H1 (cell line): ENCODE results near the gene FAM181A. TPM values are rescaled to one million over a fixed set of nuclear protein-coding genes. Genes with fewer than 3 reads are reported as not detected.

ENCODE experiments used
- CTCF ChIA-PET: fragments of 300-600 bp; sonication (Branson Sonifier 250); formaldehyde crosslinking; loops from one replicate; lab custom pipeline; 2021; ENCODE audit not compliant: partially characterized antibody; lab: Charles Lee
- POLR2A ChIA-PET: fragments of 300-600 bp; sonication (Branson Sonifier 250); formaldehyde crosslinking; loops from one replicate; lab custom pipeline; 2021; ENCODE audit warnings: inconsistent platforms; ENCODE audit not compliant: partially characterized antibody; lab: Charles Lee
- DNase-seq, 2 experiments: peaks; one replicate each; pipeline versions ENCODE4 v3.0.0 to v3.0.0-alpha.2; 2010 to 2022; ENCODE audit warnings: low spot score in 2 of 2, low read depth in 1 of 2, mixed read lengths in 1 of 2
- FAIRE-seq: peaks from 2 replicates; lab custom pipeline; 2011; peaks lifted over from hg19 to GRCh38; lab: Jason Lieb, UNC
- H2AFZ ChIP-seq: 2 replicates; pipeline ENCODE4 v1.8.1; 2012; ENCODE audit warnings: low read length, inconsistent platforms
- H2AK5ac ChIP-seq: 2 replicates; pipeline ENCODE4 v1.6.1; 2013; ENCODE audit warnings: low read depth, low read length
- H2BK120ac ChIP-seq: replicated peaks from 2 replicates; pipeline ENCODE3; 2013; ENCODE audit warnings: low read depth, low read length, inconsistent platforms
- H2BK12ac ChIP-seq: 2 replicates; pipeline ENCODE4 v1.6.1; 2013; ENCODE audit warnings: low read depth, low read length
- H2BK15ac ChIP-seq: 2 replicates; pipeline ENCODE4 v1.6.1; 2013; ENCODE audit warnings: low read length
- H2BK20ac ChIP-seq: 2 replicates; pipeline ENCODE4 v1.6.1; 2013; ENCODE audit warnings: low read length
- H2BK5ac ChIP-seq: 2 replicates; pipeline ENCODE4 v1.6.1; 2013; ENCODE audit warnings: low read depth, low read length
- H3K14ac ChIP-seq: 2 replicates; pipeline ENCODE4 v1.6.1; 2013; ENCODE audit warnings: inconsistent platforms; ENCODE audit not compliant: insufficient read length
- H3K18ac ChIP-seq: 2 replicates; pipeline ENCODE4 v1.6.1; 2013; ENCODE audit warnings: low read length; ENCODE audit errors: extremely low read depth
- H3K23ac ChIP-seq: 2 replicates; pipeline ENCODE4 v1.6.1; 2013; ENCODE audit warnings: inconsistent platforms; ENCODE audit not compliant: insufficient read length
- H3K23me2 ChIP-seq: 2 replicates; pipeline ENCODE4 v1.6.1; 2013; ENCODE audit warnings: low read depth, low read length
- H3K27ac ChIP-seq: 2 replicates; pipeline ENCODE4 v1.6.1; 2011; ENCODE audit warnings: low read depth, low read length, inconsistent platforms
- H3K27me3 ChIP-seq, 4 experiments: replicated peaks in 1 of 4; 1 replicate in 1 of 4; 2 replicates in 3 of 4; pipeline versions ENCODE4 v1.6.1 to v1.8.1; 2011 to 2013; ENCODE audit warnings: low read length in 3 of 4, mild to moderate bottlenecking in 3 of 4, inconsistent platforms in 2 of 4, mixed read lengths in 2 of 4, moderate library complexity in 1 of 4; ENCODE audit not compliant: control insufficient read depth in 3 of 4, insufficient read depth in 3 of 4; ENCODE audit errors: extremely low read depth in 1 of 4
- H3K36me3 ChIP-seq, 4 experiments: 2 replicates each; pipeline versions ENCODE4 v1.6.1 to v1.8.1; 2011 to 2013; ENCODE audit warnings: mild to moderate bottlenecking in 4 of 4, low read length in 3 of 4, moderate library complexity in 2 of 4, control low read depth in 1 of 4, inconsistent platforms in 1 of 4; ENCODE audit not compliant: insufficient read depth in 4 of 4, control insufficient read depth in 2 of 4
- H3K4ac ChIP-seq: replicated peaks from 2 replicates; pipeline ENCODE3; 2013; ENCODE audit warnings: low read length, low read depth, mixed read lengths, inconsistent platforms; ENCODE audit not compliant: insufficient read length
- H3K4me1 ChIP-seq, 4 experiments: replicated peaks in 1 of 4; 1 replicate in 1 of 4; 2 replicates in 3 of 4; pipeline versions ENCODE4 v1.6.1 to v1.8.1; 2011 to 2013; ENCODE audit warnings: low read length in 3 of 4, inconsistent platforms in 2 of 4, mixed read lengths in 1 of 4; ENCODE audit not compliant: insufficient read depth in 4 of 4, control insufficient read depth in 3 of 4
- H3K4me2 ChIP-seq, 2 experiments: 2 replicates each; pipeline versions ENCODE4 v1.6.1 to v1.8.1; 2011 to 2013; ENCODE audit warnings: low read depth in 2 of 2, low read length in 2 of 2, control low read depth in 1 of 2, inconsistent platforms in 1 of 2, mild to moderate bottlenecking in 1 of 2; ENCODE audit not compliant: insufficient read depth in 1 of 2
- H3K4me3 ChIP-seq, 4 experiments: fragments of 200-600, 300-600 bp in 1 of 4; sonication (generic), shearing (Covaris generic), sonication (Bioruptor Twin) in 1 of 4; 2 replicates each; pipeline versions ENCODE4 v1.5.1 to v1.8.1; 2011 to 2016; ENCODE audit warnings: low read length in 4 of 4, low read depth in 3 of 4, control low read depth in 2 of 4, inconsistent platforms in 2 of 4, mild to moderate bottlenecking in 2 of 4, mixed read lengths in 1 of 4, moderate library complexity in 1 of 4; ENCODE audit not compliant: insufficient read depth in 2 of 4; ENCODE audit errors: extremely low read depth in 1 of 4
- H3K56ac ChIP-seq: replicated peaks from 2 replicates; pipeline ENCODE3; 2013; ENCODE audit warnings: low read depth, mild to moderate bottlenecking, mixed read lengths, low read length, inconsistent platforms; ENCODE audit not compliant: insufficient read length
- H3K79me1 ChIP-seq: 2 replicates; pipeline ENCODE4 v1.6.1; 2013; ENCODE audit warnings: low read depth, low read length, control low read depth
- H3K79me2 ChIP-seq, 2 experiments: 2 replicates each; pipeline versions ENCODE4 v1.6.1 to v1.8.1; 2012 to 2013; ENCODE audit warnings: low read length in 2 of 2, mild to moderate bottlenecking in 2 of 2, inconsistent platforms in 1 of 2; ENCODE audit not compliant: insufficient read depth in 2 of 2, control insufficient read depth in 1 of 2
- H3K9ac ChIP-seq, 4 experiments: replicated peaks in 1 of 4; 1 replicate in 1 of 4; 2 replicates in 3 of 4; pipeline versions ENCODE4 v1.6.1 to v1.8.1; 2011 to 2013; ENCODE audit warnings: low read depth in 3 of 4, low read length in 3 of 4, control low read depth in 2 of 4, mild to moderate bottlenecking in 2 of 4, moderate library complexity in 2 of 4, inconsistent platforms in 1 of 4; ENCODE audit errors: extremely low read depth in 1 of 4
- H3K9me3 ChIP-seq, 2 experiments: 2 replicates each; pipeline versions ENCODE4 v1.6.1 to v1.8.1; 2012 to 2013; ENCODE audit warnings: mild to moderate bottlenecking in 2 of 2, moderate library complexity in 2 of 2, control low read depth in 1 of 2, inconsistent platforms in 1 of 2, low read depth in 1 of 2, low read length in 1 of 2, mixed read lengths in 1 of 2; ENCODE audit not compliant: insufficient read depth in 2 of 2
- H4K20me1 ChIP-seq, 2 experiments: replicated peaks in 1 of 2; 2 replicates each; pipeline versions ENCODE3 to v1.8.1; 2011 to 2013; ENCODE audit warnings: inconsistent platforms in 2 of 2, low read length in 2 of 2, mild to moderate bottlenecking in 1 of 2; ENCODE audit not compliant: insufficient read depth in 2 of 2, control insufficient read depth in 1 of 2
- H4K5ac ChIP-seq: 2 replicates; pipeline ENCODE4 v1.6.1; 2013; ENCODE audit warnings: low read length, low read depth, mixed read lengths, inconsistent platforms; ENCODE audit not compliant: insufficient read length
- H4K8ac ChIP-seq: 2 replicates; pipeline ENCODE4 v1.8.0; 2013; ENCODE audit warnings: mild to moderate bottlenecking, moderate library complexity, low read length, inconsistent platforms; ENCODE audit not compliant: insufficient read depth; ENCODE audit errors: extremely low read depth
- H4K91ac ChIP-seq: replicated peaks from 2 replicates; pipeline ENCODE3; 2013; ENCODE audit warnings: low read length, mixed read lengths, inconsistent platforms; ENCODE audit not compliant: insufficient read length
- CTBP2 ChIP-seq: IDR thresholded peaks from 2 replicates; pipeline ENCODE4 v1.7.0; 2011; ENCODE audit warnings: borderline replicate concordance, mild to moderate bottlenecking, moderate library complexity, mixed read lengths, low read length; ENCODE audit not compliant: insufficient read depth, insufficient read length
- JUN ChIP-seq: IDR thresholded peaks from 2 replicates; pipeline ENCODE4 v1.6.1; 2011; ENCODE audit warnings: low read depth, mild to moderate bottlenecking, improper control_type of control experiment, low read length
- NANOG ChIP-seq: IDR thresholded peaks from 2 replicates; pipeline ENCODE4 v1.6.1; 2011; ENCODE audit warnings: low read length, low read depth, mild to moderate bottlenecking, inconsistent platforms; ENCODE audit not compliant: insufficient read depth, poor library complexity, severe bottlenecking
- PHF8 ChIP-seq: fragments of 200-600 bp; sonication (generic); conservative IDR thresholded peaks from 2 replicates; pipeline ENCODE4 v1.7.1; 2012; ENCODE audit warnings: low read depth, mild to moderate bottlenecking, inconsistent platforms, low read length, moderate library complexity
- RAD21 ChIP-seq, 2 experiments: IDR thresholded peaks in 1 of 2; conservative IDR thresholded peaks in 1 of 2; 2 replicates each; pipeline ENCODE4 v1.6.1; 2011; ENCODE audit warnings: low read depth in 2 of 2, low read length in 2 of 2, improper control_type of control experiment in 1 of 2, inconsistent platforms in 1 of 2, mild to moderate bottlenecking in 1 of 2, moderate library complexity in 1 of 2
- SP1 ChIP-seq: IDR thresholded peaks from 2 replicates; pipeline ENCODE4 v1.6.1; 2011; ENCODE audit warnings: low read depth, low read length
- SUZ12 ChIP-seq: fragments of 200-600 bp; sonication (generic); IDR thresholded peaks from 2 replicates; pipeline ENCODE4 v1.6.1; 2012; ENCODE audit warnings: mild to moderate bottlenecking, inconsistent platforms, low read length, moderate library complexity, mixed read lengths
- YY1 ChIP-seq: IDR thresholded peaks from 2 replicates; pipeline ENCODE4 v1.6.1; 2011; ENCODE audit warnings: low read depth, mild to moderate bottlenecking, low read length
- ZNF274 ChIP-seq: IDR thresholded peaks from 2 replicates; pipeline ENCODE4 v1.7.0; 2012; ENCODE audit warnings: low read length, borderline replicate concordance; ENCODE audit errors: extremely low read depth
- WGBS, 2 experiments: shearing (Covaris generic) in 1 of 2; methylation state at CpG; one replicate each; pipeline versions ENCODE4 v1.1.6 to v1.1.7; 2013 to 2015; ENCODE audit warnings: low lambda C conversion rate in 2 of 2, mixed read lengths in 2 of 2, inconsistent platforms in 1 of 2, low coverage in 1 of 2, missing lambda C conversion rate in 1 of 2; ENCODE audit not compliant: insufficient replicate concordance in 2 of 2, insufficient coverage in 1 of 2, insufficient read length in 1 of 2; ENCODE audit errors: extremely low coverage in 1 of 2, missing lambda C conversion rate in 1 of 2; 5-methylcytosine and 5-hydroxymethylcytosine counted together
- polyA plus RNA-seq, 7 experiments: library from polyadenylated mRNA; depleted of rRNA in 3 of 7; stranded (reverse) in 5 of 7; unstranded in 2 of 7; fragments of >200 nt in 5 of 7; fragments of 200-250 nt in 2 of 7; gene quantifications; 1 replicate in 5 of 7; 2 replicates in 1 of 7; 4 replicates in 1 of 7; pipeline versions ENCODE4 v1.2.1 to v1.2.3, GENCODE V29; 2011 to 2013; ENCODE audit warnings: missing spikeins in 2 of 7, mixed read lengths in 2 of 7
- total RNA-seq: library from RNA; stranded (reverse); fragmentation: NEBNext Ultra II Directional; extraction: Animal tissue kit (Norgen Biotek cat#: 25700); gene quantifications from 2 replicates; pipeline ENCODE4 v1.2.1, GENCODE V29; 2021

FAM181A gene
- total and polyA plus RNA-seq, 2 of the 8 experiments (the other 6 are each of a cell fraction or from before 2014, with no cell fraction given): not detected

GRCh38 chr14:93970965-93971634 lies 44.0 kb downstream of the FAM181A start:
- Histone ChIP-seq H4K91ac (no peak overlapping the region), H3K18ac (no peak overlapping the region), H2BK5ac (no peak overlapping the region), H3K23ac (no peak overlapping the region), H2AFZ (no peak overlapping the region), H4K8ac (no peak overlapping the region), H3K14ac (no peak overlapping the region), H3K9me3 (no peaks in the 10 kb centered on the region), H3K79me2 (no peaks in the 10 kb centered on the region), H2BK20ac (no peak overlapping the region), H3K4me3 (no peak overlapping the region), H4K20me1 (no peaks in the 10 kb centered on the region), H3K4ac (no peak overlapping the region), H3K79me1 (no peaks in the 10 kb centered on the region), H3K9ac (no peak overlapping the region), H4K5ac (no peak overlapping the region), H3K4me1 (peaks cover 0 to 3% (median 0%) of the 10 kb centered on the region in 4 experiments; a peak in 1 of 7 replicates), H3K27ac (no peak overlapping the region), H2BK15ac (no peak overlapping the region), H3K36me3 (no peaks in the 10 kb centered on the region), H3K56ac (no peak overlapping the region), H3K27me3 (no peaks in the 10 kb centered on the region), H3K4me2 (no peak overlapping the region), H3K23me2 (no peaks in the 10 kb centered on the region), H2BK12ac (no peak overlapping the region), H2AK5ac (no peak overlapping the region), H2BK120ac (no peak overlapping the region)
- DNase-seq: no peak
- WGBS, 2 experiments: 90% methylated on average over 15 of the region's 15 CpGs; no CpG with 5 or more reads in 1 of the 2 experiments
- ChIA-PET CTCF (interaction anchor here (0.6 to 7.8 kb wide), 16 partner anchors 7 to 134 kb away, joined by 3 to 81 read pairs (median 6); partner anchors contain the start of gene CCDC197), POLR2A (interaction anchor here (1.0 to 1.3 kb wide), 2 partner anchors 18 to 31 kb away, joined by 3 to 4 read pairs; no protein-coding TSS in a partner anchor)
- no peak for FAIRE-seq
- TF ChIP-seq CTBP2: no peak
- no peak for TF ChIP-seq RAD21 (IDR thresholded peaks at IDR 0.05 in 1 of 2, conservative IDR thresholded peaks at IDR 0.05 in 1 of 2; ENCODE audit: low read depth in 2 of 2, low read length in 2 of 2)
- TF ChIP-seq ZNF274: no peak
- no peak for TF ChIP-seq YY1
- no peak for TF ChIP-seq JUN
- TF ChIP-seq PHF8: no peak
- TF ChIP-seq NANOG: no peak
- TF ChIP-seq SP1: no peak
- no peak for TF ChIP-seq SUZ12
